HG02678 (cell line): Measurements from ENCODE around the gene KCNJ6.

Experiments
- ATAC-seq: cut with Tn5 transposase; IDR thresholded peaks from one replicate; pipeline ENCODE4 v1.9.1; 2021; ENCODE audit warnings: mild to moderate bottlenecking, moderate library complexity; ENCODE audit not compliant: unreplicated experiment

KCNJ6 gene

DNA sequence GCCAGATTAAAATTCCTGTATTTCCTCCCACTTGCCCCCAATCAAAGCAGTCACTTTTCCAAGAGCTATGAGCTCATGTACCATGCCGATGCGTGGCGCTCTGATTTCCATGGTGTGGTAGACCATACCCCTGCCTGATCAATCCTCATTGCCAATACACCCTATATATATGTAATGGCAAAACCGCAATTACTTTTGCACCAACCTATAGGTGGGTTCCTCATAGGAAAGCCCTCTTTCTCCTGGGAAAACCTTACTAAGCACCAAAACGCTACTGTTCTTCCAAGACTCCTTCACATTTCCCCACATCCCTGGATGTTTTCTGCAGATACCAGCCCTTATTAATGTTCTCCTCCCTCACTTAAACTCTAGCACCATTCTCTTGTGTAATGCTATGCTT is 11.0 kb downstream of the KCNJ6 start:
- ATAC-seq, result no peak

DNA sequence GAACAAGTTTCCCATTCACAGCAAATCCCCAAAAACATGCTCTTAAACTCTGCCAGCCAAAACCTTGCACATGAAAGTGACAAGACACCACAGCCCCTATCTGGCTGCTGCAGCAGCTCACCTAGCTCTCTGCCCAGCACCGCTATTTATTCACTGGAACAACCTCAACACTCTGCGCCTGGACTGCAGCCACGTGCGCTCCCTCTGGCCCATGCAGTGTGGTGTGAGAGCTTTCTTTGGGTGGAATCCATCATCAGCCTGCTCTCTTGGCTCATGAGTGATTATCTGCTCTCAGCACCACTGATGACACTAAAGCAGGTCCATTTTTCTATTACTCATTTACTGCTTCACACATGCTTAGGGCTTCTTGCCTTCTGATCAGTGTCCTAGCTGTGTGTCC is 11.4 kb downstream of the KCNJ6 start:
- no peak for ATAC-seq

DNA sequence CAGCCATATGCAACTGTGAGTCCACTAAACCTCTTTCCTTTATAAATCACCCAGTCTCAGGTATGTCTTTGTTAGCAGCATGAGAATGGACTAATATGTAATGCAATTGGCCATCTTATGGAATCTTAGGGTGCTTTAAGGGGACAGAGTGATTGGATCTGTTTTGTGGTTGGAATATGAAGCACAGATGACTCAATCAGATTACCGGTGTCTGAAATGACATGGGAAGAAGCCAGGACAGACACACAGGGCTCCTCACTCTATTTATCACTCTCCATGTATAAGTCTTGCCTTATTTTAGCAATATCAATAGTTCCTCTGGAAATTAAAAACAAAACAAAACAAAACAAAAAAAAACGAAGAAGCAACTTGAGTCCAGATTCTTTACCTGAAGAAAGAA is 12.9 kb downstream of the KCNJ6 start:
- no peak for ATAC-seq

DNA sequence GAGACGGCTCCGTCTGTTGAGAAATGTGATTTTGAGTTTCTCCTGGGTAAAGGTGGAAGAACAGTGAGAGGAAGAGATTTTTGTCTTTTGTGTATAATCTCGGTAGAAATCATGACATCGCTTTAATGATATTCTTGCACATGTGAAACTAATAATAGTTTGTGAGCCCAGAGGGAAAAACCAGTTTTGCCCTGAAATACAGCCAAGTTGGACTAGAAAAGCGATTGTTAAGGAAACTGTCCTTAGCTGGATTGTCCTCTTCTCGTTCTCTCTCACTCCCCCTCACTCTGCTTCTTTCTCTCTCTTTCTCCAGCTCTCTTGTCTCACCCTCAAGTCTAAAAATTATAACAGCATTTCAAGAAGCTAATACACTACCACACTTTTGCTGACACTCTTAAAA is 17.1 kb downstream of the KCNJ6 start:
- ATAC-seq, result no peak

DNA sequence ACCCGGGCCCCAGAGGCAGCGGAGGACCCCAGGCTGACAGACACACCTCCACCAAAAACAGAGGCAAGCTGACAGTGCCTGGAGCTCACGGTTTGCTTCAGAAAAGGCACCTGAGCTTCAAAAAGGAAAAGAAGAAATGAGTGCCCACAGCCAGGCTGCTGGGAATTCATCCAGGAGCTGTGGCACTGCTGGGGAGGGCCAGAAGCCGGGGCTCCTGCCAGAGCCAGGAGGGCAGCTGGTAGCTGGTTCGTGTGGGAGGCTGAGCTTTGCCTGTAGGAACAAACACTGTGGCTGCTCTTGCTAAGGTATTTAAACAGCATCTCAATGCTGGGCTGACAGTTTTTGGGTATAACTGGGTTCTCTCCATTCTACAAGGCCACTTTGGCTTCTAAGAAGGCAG is 19.5 kb downstream of the KCNJ6 start:
- no peak for ATAC-seq

DNA sequence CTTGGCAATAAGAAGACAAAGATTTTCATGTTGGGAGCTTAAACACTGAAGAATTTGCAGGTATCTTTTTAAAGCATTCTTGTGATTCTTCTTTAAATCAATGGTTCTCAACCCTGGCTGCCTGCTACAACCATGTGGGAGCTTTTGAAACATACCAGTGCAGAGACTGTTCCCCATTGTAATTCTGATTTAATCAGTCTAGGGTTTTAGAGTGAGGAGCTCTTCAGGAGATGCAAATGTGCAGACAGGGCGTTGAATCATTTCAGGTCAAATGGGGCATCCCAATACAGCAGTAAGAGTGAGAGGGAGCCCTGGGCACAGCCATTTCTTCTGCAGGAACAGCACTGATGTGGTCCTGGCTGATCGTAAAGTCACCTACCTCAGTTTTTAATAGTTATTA is 24.3 kb downstream of the KCNJ6 start:
- no peak for ATAC-seq

DNA sequence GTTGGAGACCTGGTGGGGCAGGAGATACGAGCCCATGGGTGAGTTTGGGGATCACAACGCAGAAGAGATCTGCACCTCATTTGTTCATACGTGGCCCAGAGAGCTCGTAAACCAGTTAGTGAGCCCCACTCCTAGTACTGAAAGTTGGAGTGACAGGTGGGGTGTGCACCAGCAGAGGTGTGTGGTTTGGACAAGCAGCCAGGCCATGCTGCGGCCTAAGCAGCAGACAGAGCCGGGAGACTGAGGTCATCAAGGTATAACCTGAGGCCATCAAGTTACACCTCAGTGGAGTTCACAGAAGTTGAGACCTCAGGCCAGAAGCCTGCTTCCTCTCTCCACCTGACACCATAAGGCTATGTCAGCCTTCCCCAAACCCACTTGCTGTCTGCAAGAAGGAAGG is 27.6 kb downstream of the KCNJ6 start:
- ATAC-seq, result no peak

DNA sequence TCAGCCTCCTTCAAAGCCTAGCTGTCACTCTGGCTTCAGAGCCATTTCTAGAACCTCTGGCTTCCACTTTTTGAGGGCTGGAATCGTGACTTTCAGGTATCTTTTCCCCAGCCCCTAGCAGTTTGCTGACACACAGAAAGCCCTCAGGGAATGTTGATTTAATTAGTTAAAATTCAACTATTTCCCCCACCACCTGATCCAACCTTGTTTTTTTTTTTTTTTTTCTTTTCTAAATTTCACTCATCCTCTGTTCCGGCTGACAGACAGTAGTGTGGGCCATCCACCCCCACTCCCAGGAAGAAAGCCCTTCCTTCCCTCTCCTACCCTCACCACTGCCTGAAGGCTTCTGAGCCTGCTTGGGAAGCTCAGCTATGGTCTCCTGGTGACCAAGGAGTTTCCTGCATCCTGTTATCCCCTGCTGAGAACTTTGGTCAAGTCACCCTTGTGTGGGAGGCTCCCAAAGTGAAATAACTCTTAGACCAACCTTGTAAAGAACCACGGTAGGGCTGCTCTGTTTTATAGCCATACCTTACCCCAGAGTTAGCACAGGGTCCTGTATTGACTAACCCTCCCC is 29.4 kb downstream of the KCNJ6 start:
- ATAC-seq, result no peak

GRCh38 chr21:37886120-37886519 is 30.1 kb downstream of the KCNJ6 start:
- no peak for ATAC-seq

DNA sequence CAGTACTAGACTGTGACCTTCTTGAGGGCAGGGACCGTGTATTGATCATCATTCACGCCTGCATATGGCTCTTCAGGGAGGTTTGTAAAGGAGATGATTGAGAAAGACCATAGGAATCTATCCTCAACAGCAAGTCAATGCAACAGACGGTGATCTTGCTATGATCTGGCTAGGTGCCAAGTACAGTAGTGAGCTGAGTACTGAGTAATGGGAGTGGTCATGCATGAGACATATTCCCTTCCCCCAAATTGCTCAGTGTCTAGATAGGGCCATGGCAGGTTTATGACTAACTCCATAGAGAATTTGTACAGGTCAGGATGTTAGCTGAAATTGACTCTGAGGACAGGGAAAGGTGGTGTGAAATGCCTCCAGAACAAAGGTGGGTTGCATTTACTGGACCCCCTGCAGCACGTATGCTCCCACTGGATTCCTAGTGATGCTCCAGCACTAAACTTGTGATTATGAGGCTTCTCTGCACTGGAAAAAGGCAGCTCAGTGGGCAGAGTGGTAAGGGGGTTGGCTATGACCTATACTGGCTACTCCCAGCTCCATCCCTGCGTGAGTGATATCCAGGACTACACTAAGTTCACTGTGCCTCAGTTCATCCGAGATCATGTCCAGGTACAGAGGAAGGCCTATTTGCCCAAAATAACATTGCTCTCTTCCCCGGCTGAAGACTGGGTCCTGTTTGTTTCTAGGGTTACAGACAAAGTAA is 37.2 kb downstream of the KCNJ6 start:
- no peak for ATAC-seq

- ATAC-seq, result no peak
These were observed 38.2 kb downstream of the KCNJ6 start for GRCh38 chr21:37877888-37878684.

- ATAC-seq, result no peak
These were observed 39.1 kb downstream of the KCNJ6 start for GRCh38 chr21:37877171-37877570.

- ATAC-seq, result no peak
These were observed 39.7 kb downstream of the KCNJ6 start for GRCh38 chr21:37876561-37876960.

GRCh38 chr21:37874904-37875780 is 41.1 kb downstream of the KCNJ6 start:
- no peak for ATAC-seq

DNA sequence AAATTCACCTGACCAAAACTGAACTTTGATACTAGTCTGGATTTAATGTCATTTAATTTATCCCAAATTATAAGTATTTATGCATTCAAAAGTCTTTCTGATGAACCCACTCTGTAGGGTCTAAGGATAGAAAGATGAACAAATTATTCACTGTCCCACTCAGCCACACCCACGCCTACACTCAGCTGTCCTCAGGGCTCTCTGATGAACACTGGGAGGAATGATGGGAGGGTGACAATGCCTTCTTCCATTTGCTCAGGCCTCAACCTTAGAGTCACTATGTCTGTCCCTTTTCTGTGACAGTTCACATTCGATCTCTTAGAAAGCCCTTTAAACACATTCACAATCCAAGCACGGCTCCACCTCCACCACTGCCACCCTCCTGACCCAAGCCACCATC is 41.8 kb downstream of the KCNJ6 start:
- ATAC-seq, result no peak

GRCh38 chr21:37873655-37874054 is 42.6 kb downstream of the KCNJ6 start:
- no peak for ATAC-seq

- no peak for ATAC-seq
These were observed 45.0 kb downstream of the KCNJ6 start for GRCh38 chr21:37871121-37871862.

- no peak for ATAC-seq
These were observed 46.0 kb downstream of the KCNJ6 start for GRCh38 chr21:37870221-37870620.

- no peak for ATAC-seq
These were observed 46.6 kb downstream of the KCNJ6 start for GRCh38 chr21:37869661-37870060.

DNA sequence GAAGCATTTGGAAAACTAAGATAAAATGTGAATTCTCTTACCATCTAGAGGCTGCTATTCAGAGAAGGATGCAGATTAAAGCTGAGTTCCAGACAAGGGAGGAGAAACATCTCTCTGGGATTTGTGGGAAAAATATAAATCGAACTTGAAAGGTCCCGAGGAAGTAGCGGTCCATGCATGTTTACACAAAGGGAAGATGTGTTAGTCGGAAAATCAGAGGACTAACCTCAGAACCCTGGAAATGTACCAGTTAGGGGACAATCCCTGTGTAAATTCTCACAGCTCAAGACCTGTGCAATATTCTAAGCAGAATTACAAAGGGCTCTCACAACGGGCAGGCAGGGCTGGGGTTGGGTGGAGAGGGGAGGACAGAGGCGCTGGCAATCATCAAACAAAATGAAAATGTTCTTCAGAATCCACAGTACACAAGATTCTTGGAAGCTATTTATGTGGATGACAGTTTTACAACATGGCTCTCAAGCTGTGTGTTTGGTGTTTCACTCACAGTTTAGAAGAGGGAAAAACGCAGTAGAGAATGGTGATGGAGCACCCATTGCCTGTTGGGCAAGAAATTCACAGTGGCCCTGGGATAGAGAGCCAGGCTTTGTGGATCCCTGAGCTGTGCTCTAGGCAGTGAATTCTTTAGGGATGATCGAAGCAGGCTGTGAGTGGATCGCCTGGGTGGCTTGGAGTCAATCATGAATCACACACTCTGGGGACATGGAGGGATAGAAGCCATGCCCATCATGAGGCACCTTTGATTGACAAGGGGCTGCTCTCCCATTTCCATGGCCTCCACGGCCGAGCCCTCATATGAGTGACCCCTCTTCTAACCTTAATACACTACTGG is 47.6 kb downstream of the KCNJ6 start:
- no peak for ATAC-seq
